KOPT-K1 (cell line): ENCODE results near the gene SP110.
"Not testable (repeated sequence)": the region's sequence is repeated elsewhere in the genome, so short reads cannot be mapped to it uniquely, and the experiment has no call there.

Source experiments
- H3K27ac ChIP-seq: fragments of 200-600 bp; sonication (generic); 2 replicates; pipeline ENCODE4 v1.5.1; 2016; ENCODE audit warnings: antibody characterized with exemption, mild to moderate bottlenecking, low read depth, low read length; ENCODE audit not compliant: poor library complexity, severe bottlenecking
- H3K36me3 ChIP-seq: fragments of 200-600 bp; sonication (generic); 2 replicates; pipeline ENCODE4 v1.5.1; 2017; ENCODE audit warnings: antibody characterized with exemption, mild to moderate bottlenecking, low read length, moderate library complexity; ENCODE audit not compliant: insufficient read depth
- H3K9me3 ChIP-seq: fragments of 200-600 bp; sonication (generic); 2 replicates; pipeline ENCODE4 v1.5.1; 2017; ENCODE audit warnings: antibody characterized with exemption, low read length, mild to moderate bottlenecking; ENCODE audit not compliant: insufficient read depth, poor library complexity, severe bottlenecking

Gene SP110

DNA sequence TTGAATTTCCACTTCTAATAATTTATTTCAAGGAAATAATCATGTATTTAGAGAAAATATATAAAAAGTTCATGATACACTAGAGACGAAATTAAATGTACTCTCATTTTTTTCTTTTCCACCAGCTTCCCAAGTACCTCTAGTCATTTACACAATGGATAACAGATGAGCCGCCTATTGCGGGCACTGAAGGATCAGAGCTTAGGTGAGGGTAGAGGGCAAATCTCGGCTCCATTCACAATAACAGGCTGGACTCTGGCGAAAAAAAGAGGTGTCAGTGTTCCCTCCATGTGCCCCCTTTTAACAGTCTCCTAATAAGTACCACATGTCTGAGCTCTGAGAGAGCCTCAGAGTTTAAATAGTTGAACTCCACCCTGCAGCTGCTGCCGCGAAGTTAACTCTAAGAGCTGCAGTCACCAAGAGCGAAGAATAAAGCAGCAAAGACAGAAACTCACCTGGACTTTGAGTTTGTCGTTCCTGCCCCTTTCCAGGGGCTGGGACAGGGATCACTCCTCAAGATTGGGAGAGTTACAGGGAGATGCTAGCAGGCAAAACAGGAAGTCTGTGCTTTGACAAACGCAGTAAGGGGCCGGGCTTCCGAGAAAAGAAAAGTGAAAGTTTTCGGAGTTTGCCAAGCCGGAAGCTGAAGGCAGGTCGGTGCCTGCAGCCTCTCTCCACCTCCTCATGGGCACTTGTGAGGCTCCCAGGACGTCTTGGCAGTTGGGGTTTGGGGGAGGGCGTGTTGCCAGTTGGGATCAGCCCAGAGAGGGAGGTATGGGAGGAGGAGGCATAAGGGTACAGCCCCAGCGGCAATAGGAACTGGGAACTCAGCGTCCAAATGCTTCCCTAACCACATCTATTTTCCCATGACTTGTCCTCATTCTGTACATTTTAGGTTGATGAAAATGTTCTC, at the start of gene SP110:
Gene SP110, minus strand, starts transcription at position 566 of the 913 bp plus-strand sequence. CDS start 3,057 bp downstream, outside the sequence.
- Histone ChIP-seq H3K36me3 (peaks cover 27% of the 10 kb centered on the region), H3K27ac (peak within 1 kb of the TSS; percentile 78), H3K9me3 (no peaks in the 10 kb centered on the region)

DNA sequence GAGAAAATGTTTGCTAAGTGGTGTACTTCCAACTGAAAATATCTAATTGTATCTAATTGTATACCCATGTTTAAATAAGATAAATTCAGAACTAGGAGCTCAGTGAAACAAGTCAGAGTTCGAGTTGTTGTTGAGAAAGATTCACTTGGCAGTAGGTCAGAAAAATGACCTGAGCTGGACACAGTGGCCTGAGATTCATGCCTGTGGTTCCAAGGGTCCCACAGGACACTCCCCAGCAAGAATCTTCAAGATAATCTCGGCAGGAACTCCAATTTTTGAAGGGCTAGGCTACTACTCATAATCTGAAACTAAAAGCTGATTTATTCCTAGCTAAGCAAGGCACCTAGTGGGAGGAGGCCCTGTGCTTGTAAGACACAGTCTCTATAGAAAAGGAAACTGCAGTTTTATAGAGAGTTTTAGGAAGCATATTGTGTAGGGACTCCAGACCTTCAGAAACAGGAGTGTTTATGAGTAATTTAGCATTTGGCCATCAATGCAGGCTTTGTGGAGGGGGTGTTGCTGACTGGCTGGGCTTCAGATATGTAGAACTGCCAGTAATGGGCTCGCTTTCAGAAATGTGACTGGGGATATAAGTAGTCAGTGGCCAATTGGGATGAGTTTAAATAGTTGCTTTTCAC, 48.9 kb upstream of the SP110 start:
- Histone ChIP-seq H3K9me3 (peaks cover 8% of the 10 kb centered on the region), H3K27ac (no peak overlapping the region), H3K36me3 (no peaks in the 10 kb centered on the region; the same call in 1 of the 2 replicates)

DNA sequence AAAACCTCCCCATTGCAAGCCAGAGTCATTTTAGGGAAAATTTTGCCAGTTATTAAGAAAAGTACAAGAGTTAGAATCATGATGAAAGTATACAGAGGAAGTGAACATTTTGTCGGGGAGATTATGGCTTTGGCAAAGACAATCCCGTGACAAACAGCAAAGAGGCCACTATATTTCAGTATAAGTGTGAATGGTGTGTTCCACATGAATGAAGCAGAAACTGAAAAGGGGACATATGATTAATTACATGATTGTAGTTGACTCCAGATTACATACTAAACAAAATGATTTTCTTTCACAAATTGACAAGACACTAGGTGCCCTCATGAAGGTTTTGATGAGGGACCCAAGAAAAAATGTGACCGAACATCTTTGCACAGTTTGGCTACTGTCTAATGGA, 47.8 kb upstream of the SP110 start:
- Histone ChIP-seq H3K27ac (no peak overlapping the region), H3K9me3 (peaks cover 8% of the 10 kb centered on the region)

DNA sequence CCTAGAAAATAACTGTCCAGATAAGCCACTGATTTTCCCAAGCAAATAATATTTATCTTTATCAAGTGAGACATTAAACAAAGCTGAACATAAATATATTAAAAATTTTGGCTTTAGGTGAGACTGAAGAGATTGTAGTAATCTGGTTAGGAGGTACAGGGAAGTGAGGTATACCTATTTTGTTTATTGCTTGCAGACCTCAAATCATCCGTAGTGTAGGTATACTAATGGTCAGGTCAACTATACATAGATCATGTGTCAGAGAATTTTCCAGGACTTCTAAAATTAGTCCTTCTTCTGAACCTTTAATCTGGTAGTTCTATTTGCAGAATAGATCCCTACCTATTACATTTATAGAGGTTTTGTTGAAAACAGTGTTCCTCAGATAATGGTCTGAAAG, 47.3 kb upstream of the SP110 start:
- H3K36me3 ChIP-seq, result no peaks in the 10 kb centered on the region; the same call in 1 of the 2 replicates
- H3K9me3 ChIP-seq, result peaks cover 6% of the 10 kb centered on the region
- no peak overlapping the region for H3K27ac ChIP-seq

More for the DNA sequence above, 47.8 kb upstream of the SP110 start:
- H3K36me3 ChIP-seq, result no peaks in the 10 kb centered on the region; the same call in 1 of the 2 replicates

DNA sequence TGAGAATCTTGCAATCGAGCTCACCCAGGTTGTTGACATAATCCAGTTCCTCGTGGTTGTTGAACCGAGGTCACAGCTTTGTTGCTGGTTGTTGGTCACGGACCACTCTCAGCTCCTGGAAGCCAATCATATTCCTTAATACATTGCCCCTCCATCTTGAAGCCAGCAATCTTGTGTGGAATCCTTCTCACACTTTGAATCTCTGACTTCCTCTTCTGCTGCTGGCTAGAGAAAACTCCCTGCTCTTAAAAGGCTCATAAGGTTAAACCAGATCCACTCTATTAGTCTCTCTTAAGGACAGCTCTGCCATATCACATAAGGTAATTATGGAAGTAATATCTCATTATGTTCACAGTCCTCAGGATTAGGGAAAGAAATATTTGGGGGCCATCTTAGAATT, 46.9 kb upstream of the SP110 start:
- peaks cover 2% of the 10 kb centered on the region for H3K9me3 ChIP-seq
- H3K27ac ChIP-seq, result no peak overlapping the region
- H3K36me3 ChIP-seq, result no peaks in the 10 kb centered on the region; the same call in 1 of the 2 replicates

DNA sequence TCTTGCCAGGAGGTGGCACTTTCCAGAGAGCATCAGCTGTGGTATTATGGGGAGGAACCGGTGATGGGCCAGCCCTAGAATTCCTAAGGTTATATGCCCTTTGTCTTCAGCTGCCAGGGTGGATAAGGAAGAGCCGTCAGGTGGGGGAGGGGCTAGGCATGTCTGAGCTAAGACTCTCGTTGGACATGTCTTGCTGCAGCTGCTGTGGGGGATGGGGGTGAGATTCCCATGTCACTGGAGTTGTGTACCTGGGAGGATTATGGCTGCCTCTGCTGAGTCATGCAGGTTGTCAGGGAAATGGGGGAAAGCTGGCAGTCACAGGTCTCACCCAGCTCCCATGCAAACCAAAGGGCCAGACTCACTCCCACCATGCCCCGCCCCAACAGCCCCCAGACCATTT, 45.2 kb upstream of the SP110 start:
- H3K27ac ChIP-seq, H3K9me3 ChIP-seq, H3K36me3 ChIP-seq: not testable (repeated sequence)

DNA sequence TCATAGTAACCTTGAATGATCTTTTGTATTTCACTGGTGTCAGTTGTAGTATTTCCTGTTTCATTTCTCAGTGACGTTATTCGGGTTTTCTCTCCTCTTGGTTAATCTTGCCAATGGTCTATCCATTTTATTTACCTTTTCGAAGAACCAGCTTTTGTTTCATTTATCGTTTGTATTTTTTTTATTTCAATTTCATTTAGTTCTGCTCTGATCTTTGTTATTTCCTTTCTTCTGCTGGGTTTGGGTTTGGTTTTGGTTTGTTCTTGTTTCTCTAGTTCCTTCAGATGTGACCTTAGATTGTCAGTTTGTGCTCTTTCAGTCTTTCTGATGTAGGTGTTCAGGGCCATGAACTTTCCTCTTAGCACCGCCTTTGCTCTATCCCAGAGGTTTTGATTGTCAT, 42.5 kb upstream of the SP110 start:
- no peaks in the 10 kb centered on the region for H3K9me3 ChIP-seq
- no peaks in the 10 kb centered on the region for H3K36me3 ChIP-seq
- H3K27ac ChIP-seq, result no peak overlapping the region

DNA sequence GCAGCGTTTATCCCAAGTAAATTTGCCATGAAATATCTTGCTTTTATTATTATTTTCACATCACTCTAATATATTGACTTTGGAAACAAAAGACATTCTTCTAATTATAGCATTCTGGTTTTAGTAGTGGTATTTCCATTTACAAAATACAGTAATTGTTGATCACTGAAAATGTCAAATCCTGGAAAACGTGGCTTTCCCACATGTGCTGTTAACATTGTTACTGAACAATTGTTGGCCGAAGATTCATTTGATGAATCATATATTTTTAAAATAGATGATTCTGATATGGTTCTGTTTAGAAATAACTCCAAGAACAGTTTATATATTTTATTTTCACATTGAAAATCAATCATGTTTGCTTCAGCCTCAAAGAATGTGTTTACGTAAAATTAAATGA, 38.7 kb upstream of the SP110 start:
- no peaks in the 10 kb centered on the region for H3K36me3 ChIP-seq
- no peaks in the 10 kb centered on the region for H3K9me3 ChIP-seq
- no peak overlapping the region for H3K27ac ChIP-seq

DNA sequence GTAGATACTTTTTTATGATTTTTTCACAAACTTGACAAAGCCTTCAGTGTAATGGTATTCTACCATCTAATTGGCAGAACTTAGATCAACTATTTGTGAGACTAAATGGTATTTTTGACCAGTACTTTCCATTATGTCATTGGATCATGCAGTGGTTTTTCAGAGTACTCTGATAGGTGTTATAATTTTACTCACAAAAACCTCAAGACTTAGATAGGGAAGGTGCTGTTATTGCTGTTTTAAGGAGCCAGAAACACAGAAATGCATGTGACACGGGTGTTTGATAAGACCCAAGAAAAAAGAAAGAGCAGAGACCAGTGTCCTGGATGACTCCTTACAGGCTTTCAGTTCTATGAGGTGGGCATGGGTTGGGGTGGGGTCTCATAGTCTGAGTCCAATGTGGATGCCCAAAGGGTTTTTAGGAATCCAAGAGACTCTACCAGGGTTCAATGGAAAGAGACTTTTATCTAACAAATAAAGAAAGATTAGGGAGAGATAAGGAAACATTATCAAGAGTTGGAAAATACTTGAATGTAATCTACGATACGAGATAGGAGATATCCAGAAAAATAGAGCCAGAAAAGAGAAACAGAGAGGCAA, 37.0 kb upstream of the SP110 start:
- H3K27ac ChIP-seq, result no peak overlapping the region
- H3K36me3 ChIP-seq, result no peaks in the 10 kb centered on the region
- no peaks in the 10 kb centered on the region for H3K9me3 ChIP-seq

DNA sequence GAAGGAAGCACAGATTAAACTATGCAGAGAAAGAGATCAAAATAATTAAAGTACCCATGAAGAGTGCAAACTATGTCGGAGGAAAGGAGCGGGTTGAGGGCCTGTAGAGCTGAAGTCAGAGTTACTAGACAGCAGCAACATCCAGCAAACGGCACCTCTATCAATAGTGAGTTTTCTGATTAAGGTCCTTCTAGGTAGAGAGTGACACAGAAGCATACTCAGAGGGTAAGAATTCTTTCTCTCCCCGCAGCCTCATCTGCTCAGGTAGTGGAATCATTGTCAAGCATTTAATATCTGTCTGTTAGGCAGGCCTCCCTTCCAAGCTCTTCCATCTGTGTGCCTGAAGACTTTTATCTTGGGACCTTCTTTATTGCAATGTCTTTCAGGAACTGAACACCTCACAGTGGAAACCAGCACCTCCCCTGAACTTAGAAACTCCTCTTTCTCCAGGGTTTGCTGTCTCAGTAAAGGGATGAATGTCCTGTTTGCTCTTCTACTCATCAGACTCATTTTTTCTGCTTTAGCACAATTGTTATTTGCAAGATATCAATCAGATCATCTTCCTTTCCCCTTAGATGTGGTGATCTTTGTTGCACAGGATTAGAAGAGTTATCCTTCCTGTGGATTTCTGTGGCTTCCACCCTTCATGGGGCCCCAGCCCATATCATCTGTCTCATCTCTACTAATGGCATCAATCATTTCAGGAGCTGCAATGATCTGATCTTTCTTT, 34.5 kb upstream of the SP110 start:
- no peak overlapping the region for H3K27ac ChIP-seq
- no peaks in the 10 kb centered on the region for H3K36me3 ChIP-seq
- H3K9me3 ChIP-seq, result no peaks in the 10 kb centered on the region

DNA sequence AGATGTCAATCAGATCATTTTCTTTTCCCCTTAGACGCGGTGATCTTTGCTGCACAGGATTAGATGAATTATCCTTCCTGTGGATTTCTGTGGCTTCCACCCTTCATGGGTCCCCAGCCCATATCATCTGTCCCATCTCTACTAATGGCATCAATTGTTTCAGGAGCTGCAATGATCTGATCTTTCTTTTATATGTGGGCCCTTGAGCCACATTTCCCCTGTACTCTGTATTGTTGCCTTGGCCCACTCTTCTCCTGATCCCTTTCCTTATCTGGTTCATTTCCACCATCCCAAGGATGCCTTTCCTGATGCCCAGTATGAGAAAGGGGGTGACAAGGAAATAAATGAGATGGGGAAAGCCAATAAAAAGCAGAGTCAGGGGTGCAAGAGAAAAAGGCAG, 30.4 kb upstream of the SP110 start:
- Histone ChIP-seq H3K36me3 (no peaks in the 10 kb centered on the region), H3K27ac (no peak overlapping the region), H3K9me3 (no peaks in the 10 kb centered on the region)

DNA sequence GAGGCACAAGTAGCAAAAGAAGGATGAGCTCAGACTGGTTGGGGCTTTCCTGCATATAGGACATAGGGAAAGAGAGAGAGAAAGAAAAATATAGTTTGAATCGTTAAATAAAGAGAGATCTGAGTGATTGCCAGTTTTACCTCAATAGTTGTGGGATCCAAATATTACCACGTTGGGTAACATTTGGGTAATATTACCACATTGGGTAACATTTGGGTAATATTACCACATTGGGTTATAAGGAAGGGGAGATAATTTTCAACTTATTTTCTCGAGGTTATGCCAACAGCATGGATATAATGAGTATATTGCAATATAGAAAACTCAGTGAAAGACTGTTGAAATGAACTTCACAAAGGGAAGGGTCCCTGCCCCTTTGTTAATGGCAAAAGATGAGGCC, 26.4 kb upstream of the SP110 start:
- H3K27ac ChIP-seq, result no peak overlapping the region
- no peaks in the 10 kb centered on the region for H3K9me3 ChIP-seq
- H3K36me3 ChIP-seq, result no peaks in the 10 kb centered on the region

DNA sequence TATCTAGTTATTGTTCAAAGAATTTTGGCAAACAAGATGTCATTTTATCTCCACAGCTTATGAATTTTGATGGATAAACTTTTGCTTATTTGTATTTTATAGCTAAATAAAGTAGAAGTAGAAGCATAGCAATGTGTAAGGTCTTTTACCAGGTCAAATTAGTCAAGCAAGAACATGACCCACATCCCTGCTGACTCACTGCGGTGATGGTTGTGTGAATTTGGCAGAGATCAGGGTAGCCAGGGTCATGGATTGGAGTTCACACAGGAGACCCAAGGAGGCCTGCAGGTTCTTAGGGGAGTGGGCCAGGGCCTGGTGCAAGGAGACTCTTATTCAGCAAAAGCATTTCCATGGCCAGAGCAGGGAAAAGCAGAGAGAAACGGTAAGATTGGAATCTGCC, 24.4 kb upstream of the SP110 start:
- no peaks in the 10 kb centered on the region; the same call in 1 of the 2 replicates for H3K36me3 ChIP-seq
- H3K9me3 ChIP-seq, result no peaks in the 10 kb centered on the region

DNA sequence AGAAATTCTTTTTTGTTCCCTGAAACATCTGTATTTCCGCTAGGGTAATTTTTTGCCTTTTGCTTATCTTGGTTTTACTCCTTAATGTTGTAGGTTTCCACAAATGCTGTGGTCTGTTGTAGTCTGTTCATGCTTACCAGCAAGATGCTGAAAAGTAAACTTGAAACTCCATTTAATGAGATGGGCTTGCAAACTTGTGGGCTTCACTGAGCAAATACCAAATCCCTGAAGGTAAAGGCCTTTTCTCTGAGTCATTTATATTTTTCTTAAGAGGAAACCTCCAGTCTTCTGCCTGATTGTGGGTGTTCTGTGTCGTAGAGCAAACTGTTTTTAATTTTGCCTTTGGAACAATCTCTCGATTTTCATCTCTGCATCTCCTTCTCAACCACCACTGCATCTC, 15.1 kb upstream of the SP110 start:
- H3K9me3 ChIP-seq, result peaks cover 15% of the 10 kb centered on the region
- peaks cover 9% of the 10 kb centered on the region for H3K36me3 ChIP-seq
- no peak overlapping the region for H3K27ac ChIP-seq

More for the DNA sequence above, 24.4 kb upstream of the SP110 start:
- no peak overlapping the region for H3K27ac ChIP-seq
